Suppressor macrophage treated with lipopolysaccharide for 4 hours (primary cell): ENCODE measurements around the gene MYRIP.
"Not testable (repeated sequence)": the region's sequence is repeated elsewhere in the genome, so short reads cannot be mapped to it uniquely, and the experiment has no call there.

Source experiments
- DNase-seq: peaks from one replicate; pipeline ENCODE4 v3.0.0-alpha.2; 2020

The MYRIP gene

GRCh38 chr3:40088527-40089170, 279.2 kb downstream of the MYRIP start:
- no peak for DNase-seq

GRCh38 chr3:40096661-40097111, 287.3 kb downstream of the MYRIP start:
- DNase-seq: no peak

- DNase-seq: no peak
Measured at GRCh38 chr3:40097131-40098117, 288.0 kb downstream of the MYRIP start.

- DNase-seq: no peak
Measured at GRCh38 chr3:40098261-40098759, 288.9 kb downstream of the MYRIP start.

- no peak for DNase-seq
Measured at GRCh38 chr3:40099871-40100270, 290.5 kb downstream of the MYRIP start.

GRCh38 chr3:40102182-40102581, 292.8 kb downstream of the MYRIP start:
- no peak for DNase-seq

GRCh38 chr3:40103829-40104228, 294.4 kb downstream of the MYRIP start:
- no peak for DNase-seq

- DNase-seq: no peak
Measured at GRCh38 chr3:40104441-40104840, 295.0 kb downstream of the MYRIP start.

- no peak for DNase-seq
Measured at GRCh38 chr3:40108643-40109042, 299.2 kb downstream of the MYRIP start.

GRCh38 chr3:40109641-40110490, 300.5 kb downstream of the MYRIP start:
- no peak for DNase-seq

GRCh38 chr3:40116478-40117177, 307.2 kb downstream of the MYRIP start:
- no peak for DNase-seq

GRCh38 chr3:40118091-40118490, 308.7 kb downstream of the MYRIP start:
- no peak for DNase-seq

GRCh38 chr3:40120067-40120692, 310.8 kb downstream of the MYRIP start:
- DNase-seq: no peak

- no peak for DNase-seq
Measured at GRCh38 chr3:40120806-40121205, 311.4 kb downstream of the MYRIP start.

- DNase-seq: no peak
Measured at GRCh38 chr3:40124918-40125317, 315.5 kb downstream of the MYRIP start.

GRCh38 chr3:40128166-40128565, 318.8 kb downstream of the MYRIP start:
- DNase-seq: no peak

GRCh38 chr3:40129510-40129909, 320.1 kb downstream of the MYRIP start:
- DNase-seq: no peak

GRCh38 chr3:40129981-40130380, 320.6 kb downstream of the MYRIP start:
- DNase-seq: no peak

GRCh38 chr3:40130721-40131120, 321.3 kb downstream of the MYRIP start:
- DNase-seq: no peak

GRCh38 chr3:40133886-40134575, 324.6 kb downstream of the MYRIP start:
- not testable (repeated sequence) for DNase-seq
